NOMO-1 (cell line): ENCODE measurements around the gene VPS4A.

Experiments
- DNase-seq, 2 experiments: peaks; one replicate each; lab custom pipeline; 2025; ENCODE audit not compliant: unreplicated experiment in 2 of 2; lab: John Stamatoyannopoulos, UW

The VPS4A gene

DNA sequence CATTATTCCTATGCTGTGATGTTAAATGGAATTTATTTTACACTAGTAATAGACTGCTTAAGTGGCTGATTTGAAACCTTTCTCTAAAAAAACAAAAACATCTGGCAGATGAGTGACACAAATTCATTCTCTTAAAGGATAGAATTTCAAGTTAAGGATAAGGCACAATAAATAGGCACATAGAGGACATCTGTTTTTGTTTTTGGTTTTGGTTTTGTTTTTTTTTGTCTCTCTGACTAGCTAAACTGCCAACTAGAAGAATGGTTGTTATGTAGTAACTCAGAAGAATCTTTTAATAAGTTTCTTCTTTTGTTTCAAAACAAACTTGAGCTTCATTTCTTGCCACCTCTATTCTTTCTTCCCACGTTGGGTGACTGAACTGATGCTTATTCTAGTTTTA is 5.1 kb upstream of the VPS4A start:
- DNase-seq = no peak

DNA sequence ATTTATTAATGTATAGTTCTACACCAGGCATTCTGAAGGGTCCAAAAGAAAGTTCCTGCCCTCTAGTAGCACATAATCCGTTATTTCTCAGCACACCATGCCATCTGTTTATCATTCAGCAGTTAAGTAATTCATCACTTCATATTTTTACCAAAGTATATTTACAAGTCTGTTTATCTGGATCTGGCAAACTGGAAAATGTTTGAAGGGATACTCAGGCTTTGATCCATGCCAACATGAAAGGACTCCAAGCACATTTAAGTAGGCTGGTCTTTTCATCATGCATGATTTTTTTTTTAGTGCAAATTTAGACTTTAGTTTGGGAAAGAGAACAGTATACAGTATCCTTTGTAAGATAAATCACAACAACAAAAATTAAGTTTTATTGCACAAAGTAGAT is 4.1 kb upstream of the VPS4A start:
- no peak for DNase-seq

DNA sequence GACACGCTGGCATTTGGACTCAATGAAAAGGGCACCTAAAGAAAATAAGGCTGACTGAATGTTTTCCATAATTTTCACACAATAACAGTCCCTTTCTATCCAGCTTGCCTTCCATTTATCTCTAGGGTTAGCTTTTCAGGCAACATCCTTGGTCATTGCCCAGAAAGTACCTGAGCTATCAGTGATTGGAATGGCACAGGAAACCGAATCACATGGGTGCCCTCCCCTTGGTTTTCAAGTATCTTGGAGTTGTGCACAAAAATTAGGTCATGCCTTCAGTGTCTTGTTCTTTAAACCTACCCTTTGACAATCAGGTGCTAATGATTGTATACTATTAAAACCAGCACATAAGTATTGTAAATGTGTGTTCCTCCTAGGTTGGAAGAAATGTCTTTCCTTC is 3.3 kb upstream of the VPS4A start:
- DNase-seq = no peak

DNA sequence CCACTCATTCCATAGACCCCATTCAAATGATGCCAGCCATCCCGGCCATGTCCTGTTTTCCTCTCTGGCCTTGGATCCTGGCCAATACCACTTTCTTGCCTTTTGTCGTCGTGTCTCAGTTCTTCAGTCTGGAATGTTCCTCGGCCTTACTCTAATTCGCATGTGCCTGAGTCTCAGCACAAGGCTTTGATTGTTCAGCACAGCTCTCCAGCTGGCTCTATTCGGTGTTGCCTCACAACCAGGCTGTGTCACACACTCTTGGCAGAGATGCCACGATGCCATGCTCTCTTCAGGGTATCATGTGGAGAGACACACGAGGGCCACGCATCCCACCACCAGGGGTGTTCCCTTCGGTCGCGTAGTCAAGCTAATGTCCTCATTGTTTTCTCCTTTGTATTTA is 1.8 kb upstream of the VPS4A start:
- no peak for DNase-seq

DNA sequence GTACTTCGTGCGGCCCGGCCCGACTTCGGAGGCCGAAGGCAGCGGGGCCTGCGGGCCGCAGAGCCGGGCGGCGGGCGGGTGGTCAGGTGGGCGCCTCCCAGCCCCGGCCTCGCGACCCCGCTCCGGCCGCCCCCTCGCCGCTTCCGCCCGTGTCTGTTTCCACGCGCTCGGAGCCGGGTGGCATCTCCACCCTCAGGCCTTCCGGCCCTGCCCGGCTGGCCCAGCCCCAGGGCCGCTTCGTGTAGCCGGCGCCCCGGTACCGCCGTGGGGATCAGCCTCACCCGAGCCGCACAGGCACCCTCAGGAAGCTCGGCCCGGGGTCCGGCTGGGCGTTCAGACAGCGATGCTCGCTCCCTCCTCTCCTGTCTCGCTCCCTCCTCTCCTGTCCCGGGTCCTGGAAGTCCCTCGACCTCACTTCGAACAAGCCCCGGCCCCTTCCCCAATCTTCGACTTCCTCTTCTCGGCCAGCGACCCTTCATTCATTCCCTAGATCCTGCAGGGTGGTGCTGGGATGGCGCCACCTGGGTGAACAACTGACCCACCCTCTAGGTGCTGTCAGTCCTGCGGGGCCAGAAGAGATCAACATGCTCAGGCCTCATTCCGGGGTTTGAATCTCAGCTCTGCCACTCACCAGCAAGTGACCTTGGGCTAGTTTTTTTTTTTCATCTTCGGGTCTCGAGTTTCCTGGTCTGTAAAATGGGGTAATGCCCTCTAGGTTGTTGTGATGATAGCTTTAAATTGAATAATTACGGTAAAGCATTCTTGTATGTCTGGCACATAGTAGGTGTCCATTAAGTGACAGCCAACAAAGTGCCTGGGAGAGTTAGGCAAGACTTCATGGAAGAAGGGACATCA is 610 bp downstream of the VPS4A start:
- no peak for DNase-seq

DNA sequence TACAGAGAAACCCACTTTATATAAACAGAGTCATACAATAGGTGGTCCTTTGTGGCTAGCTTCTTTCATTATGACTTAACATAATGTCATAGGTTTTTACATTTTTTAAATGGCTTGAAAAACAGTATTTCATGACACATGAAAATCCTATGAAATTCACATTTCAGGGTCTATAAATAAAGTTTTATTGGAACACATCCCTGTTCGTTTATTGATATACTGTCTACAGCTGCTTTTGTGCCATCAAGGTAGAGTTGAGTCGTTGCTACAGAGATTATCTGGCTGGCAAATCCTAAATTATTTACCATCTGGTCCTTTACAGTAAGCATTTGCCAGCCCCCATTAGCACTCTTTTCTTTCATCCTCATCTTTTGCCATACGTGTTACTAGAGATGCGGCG is 2.3 kb downstream of the VPS4A start:
- DNase-seq = no peak

DNA sequence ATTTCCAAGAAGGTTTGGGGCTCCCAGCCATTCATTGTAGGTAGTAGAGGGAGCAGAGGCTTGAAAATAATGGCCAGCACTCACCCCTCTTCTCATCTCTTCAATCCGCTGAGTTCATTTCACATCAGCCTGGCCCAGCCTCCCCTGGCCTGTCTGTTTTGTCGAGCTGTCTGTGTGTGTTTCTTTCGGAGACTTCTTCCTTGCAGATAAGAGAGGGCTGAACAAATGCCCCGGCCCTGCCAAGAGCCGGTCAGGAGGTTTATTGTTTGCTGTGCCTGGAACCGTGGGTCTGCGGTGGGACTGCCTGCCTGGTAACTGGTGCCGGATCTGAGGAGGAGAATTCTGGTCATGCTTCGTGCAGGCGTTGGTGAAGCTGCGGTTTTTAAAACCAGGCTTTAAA is 3.4 kb downstream of the VPS4A start:
- no peak for DNase-seq

DNA sequence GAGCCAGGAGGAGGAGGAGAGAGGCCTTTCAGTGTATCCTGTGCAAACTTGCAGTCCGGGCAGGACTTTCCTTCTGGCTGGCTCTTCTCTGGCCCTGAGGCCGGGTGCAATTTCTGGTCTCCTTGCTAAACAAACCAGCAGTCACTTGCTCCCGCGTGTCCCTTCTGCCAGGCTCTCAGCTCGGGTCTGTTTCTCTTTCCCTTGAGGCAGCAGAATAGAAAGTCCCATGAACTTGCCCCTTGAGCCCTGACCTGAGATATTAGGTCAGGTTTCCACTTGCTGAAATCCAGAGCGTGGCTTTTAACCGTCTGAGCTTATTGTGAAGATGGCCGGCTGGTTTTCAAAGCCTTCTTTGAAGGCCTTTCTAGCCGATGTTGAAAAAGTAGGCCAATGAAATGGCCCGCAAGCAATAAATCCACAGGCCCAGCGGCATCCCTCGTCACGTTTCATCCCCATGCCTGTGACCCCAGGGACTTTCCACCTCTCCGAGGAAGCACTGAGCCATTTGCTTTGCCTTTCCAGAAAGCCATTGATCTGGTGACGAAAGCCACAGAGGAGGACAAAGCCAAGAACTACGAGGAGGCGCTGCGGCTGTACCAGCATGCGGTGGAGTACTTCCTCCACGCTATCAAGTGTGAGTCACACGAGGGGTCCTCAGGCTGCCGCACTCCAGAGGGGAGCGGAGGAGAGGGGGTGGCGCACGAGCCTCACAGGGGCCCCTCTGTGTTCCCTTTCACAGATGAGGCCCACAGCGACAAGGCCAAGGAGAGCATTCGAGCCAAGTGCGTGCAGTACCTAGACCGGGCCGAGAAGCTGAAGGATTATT is 4.5 kb downstream of the VPS4A start:
- no peak for DNase-seq

DNA sequence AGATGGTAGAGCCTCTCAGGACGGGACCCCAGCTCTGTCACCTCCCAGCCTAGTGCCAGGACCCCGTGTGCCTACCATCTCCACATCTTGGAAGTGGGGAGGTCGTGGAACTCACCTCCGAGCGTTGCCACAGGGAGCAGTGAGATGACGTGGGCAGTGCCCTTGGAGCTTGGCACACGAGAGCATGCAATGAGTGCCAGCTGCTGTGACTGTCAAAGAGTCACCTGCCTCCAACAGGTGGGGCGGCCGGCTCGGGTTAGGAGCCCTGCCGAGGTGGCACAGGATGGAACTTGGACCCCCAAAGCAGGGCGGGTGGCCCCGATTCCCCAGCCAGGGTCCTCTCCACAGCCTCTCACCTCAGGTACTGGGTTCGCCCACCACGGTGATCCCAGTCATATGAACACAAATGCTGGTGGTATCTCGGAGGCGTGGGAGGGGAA is 5.5 kb downstream of the VPS4A start:
- no peak for DNase-seq

DNA sequence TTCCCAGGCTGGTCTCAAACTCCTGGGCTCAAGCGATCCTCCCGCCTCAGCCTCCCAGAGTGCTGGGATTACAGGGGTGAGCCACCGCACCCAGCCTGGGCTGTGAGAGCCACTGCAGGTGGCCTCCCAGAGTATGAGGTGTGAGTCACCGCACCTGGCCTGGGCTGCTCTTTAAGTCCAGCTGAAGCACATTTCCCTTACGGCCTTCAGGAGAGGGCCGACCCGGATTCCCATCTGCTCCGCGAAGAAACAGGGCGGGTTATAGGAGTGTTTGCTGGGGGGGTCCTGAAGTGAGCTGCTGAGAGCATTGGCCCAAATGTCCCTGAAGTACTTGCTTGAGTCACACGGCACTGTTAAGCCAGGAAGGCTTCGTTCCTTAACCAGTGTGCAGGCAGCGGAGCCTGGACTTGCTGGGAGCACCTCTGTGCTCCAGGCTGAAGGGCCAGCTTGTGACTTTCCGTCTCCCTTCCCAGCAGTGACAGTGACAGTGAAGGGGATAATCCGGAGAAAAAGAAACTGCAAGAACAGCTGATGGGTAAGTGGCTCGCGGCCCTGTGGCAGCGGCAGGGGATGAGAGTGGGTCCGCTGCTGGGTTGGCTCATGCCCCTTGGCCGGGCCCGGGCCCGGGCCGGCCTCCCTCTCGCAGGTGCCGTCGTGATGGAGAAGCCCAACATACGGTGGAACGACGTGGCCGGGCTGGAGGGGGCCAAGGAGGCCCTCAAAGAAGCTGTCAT is 7.2 kb downstream of the VPS4A start:
- DNase-seq = no peak

DNA sequence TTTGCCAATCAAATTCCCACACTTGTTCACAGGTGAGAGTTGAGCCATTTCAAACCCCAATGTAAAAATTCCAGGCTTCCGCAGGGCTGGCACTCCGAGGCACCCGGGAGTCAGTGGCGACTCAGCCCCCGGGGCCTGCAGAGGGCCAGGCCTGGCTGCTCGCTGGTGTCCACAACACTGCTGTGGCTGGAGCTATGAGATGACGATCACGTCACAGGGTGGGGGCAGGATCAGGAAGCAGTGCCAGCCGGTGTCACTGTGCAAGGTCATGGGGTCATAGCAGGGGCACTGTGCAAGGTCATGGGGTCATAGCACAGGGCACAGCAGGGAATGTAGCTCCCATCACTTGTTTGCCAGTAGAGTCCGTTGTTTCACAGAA is 7.8 kb downstream of the VPS4A start:
- no peak for DNase-seq

DNA sequence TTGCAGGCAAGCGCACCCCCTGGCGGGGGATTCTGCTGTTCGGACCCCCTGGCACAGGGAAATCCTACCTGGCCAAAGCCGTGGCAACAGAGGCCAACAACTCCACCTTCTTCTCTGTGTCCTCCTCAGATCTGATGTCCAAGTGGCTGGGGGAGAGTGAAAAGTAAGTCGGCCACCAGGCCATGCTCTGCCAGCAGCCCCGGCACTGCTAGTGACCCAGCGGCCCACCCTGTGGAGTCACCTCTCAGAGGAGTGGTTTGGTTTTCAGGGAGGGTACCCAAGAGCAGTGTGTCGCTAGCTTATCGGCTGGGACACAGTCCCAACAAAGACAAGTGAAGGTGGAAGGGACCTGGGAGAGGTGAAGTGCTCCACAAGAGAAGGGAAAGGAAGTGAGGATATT is 8.2 kb downstream of the VPS4A start:
- no peak for DNase-seq

DNA sequence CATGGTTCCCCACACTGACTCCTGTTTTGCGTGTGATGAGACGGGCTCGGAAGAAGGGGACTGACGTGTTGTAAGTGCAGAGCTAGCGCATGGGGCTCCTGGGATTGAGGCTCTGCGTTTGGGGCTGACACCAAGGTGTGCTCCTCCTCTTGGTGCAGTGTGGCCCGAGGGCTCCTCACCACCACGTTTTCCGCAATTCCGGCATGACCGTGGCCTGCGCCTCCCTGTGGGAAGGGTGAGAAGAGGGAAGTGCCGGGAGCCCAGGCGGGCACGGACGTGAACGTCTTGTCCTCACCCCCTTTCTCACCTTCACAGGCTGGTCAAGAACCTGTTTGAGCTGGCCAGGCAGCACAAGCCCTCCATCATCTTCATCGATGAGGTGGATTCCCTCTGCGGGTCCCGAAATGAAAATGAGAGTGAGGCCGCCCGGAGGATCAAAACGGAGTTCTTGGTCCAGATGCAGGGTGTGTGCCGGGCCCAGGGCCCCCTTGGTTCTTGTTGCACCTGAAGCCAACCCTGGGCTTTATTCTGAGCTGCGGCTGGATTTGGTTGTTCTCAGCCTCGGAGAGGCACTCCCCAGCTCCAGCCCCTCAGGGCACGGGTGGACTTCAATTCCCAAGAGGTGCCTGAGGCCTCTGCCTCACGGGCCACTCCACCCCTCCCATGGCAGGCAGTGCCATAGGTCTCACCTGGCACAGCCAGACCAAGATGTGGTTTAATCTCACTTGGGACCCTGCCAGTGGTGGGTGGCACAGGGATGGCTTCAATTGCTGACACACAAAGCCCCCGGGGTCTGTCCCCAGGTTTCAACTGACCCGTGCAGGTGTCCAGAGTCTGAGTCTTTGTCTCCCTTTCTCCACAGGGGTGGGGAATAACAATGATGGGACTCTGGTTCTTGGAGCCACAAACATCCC is 8.9 kb downstream of the VPS4A start:
- DNase-seq = no peak

DNA sequence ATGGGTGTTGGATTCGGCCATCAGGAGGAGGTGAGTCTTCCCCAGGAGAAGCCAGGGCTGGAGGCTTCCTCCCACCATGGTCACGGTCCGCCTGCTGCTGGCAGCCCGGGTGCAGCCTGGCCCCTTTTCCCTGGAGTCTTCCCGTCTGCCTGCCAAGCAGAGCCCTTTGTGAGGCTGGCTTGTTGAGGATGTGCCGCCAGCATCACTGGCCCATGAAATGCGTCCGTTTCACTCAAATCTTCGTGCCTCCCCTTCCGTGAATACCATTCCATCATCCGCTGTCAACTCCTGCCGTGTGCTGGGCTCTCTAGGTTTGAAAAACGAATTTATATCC is 9.6 kb downstream of the VPS4A start:
- no peak for DNase-seq

DNA sequence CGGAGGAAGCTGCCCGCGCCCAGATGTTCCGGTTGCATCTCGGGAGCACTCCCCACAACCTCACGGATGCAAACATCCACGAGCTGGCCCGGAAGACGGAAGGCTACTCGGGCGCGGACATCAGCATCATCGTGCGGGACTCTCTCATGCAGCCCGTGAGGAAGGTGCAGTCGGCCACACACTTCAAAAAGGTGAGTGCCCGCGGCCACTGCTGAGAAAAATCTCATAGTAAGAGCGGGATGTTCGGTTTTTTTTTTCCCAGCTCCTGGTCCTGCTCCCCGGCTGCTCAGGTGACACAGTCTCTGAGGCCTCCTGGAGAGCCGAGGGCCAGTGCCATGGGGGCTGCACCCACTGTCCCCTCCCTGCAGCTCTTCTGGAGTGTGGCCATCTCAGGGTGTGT is 9.9 kb downstream of the VPS4A start:
- DNase-seq = no peak

DNA sequence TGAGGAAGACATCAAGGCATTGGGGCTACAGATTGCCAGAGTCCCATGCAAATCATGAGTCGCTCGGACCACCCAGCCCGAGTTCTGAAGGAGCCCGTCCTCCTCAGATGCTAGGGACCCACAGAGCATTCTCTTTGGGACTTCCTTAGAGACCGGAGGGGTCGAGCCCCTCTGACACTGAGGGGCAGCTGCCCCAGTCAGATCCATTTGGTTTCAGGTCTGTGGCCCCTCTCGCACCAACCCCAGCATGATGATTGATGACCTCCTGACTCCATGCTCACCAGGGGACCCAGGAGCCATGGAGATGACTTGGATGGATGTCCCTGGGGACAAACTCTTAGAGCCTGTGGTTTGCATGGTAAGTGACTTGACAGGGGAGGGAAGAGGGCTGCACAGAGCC is 11.2 kb downstream of the VPS4A start:
- no peak for DNase-seq

DNA sequence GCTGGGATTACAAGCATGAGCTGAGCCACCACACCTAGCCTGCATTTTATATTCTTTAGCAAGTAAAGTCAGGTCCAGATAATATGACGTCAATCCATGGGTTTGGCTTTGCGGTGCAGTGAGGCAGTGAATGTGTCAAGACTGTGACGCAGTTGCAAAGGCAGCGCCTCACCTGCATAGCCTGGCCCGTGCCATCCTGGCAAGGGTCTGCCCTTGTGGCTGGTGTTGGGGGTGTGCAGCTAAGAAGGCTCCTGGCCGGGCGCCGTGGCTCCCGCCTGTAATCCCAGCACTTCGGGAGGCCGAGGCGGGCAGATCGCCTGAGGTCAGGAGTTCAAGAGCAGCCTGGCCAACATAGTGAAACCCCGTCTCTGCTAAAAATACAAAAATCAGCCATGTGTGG is 12.3 kb downstream of the VPS4A start:
- no peak for DNase-seq

DNA sequence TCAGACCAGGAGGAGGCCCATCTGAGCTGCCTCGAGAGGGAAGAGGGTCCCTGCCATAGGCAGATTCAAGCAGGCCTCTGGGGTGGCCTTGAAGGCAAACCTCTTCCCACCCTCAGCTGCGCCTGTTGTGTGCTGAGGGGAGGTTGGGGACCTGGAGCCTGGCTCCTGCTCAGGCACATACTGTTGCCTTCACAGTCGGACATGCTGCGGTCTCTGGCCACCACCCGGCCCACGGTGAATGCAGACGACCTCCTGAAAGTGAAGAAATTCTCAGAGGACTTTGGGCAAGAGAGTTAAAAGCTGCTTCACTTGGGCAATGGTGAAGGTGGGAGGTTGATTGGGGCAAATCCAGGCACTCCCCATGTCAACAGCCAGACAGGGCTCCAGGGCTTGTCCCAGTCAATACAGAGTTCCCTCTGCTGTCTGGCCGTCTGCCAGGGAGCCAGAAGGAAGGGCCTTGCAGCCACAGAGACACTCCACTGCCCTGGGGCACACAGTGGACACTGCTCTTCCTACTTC is 12.9 kb downstream of the VPS4A start:
- DNase-seq = no peak

DNA sequence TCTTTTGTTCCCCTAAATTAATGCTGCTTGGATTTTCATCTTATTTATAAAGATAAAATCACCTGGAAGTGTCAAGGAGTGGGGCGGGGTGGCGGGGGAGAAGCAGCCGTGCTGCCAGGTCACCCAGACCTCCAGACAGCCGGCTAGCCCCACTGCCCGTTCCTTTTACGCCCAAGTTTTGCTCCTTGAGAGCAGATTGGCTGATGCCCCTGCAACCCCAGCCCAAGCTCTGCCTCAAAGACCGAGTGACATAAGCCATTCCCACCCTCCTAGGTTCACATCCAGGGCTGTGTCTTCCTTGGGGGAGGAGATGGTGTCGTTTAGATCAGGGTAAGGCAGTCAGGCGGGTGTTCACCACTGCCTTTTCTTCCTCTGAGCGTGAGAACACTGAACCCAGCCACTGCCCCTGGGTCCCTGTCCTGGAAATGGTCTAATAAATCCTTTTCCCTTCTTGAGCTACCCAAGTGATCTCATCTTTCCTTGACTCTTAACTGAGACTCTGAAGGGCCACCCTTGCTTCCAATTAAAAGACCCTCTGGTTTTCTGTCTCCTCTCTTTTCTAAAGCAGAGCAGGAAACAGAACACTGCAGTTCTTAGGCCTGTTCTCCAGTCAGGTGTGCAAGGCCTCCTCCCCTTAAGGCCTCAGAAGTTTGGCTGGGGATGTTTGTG is 13.6 kb downstream of the VPS4A start:
- no peak for DNase-seq

DNA sequence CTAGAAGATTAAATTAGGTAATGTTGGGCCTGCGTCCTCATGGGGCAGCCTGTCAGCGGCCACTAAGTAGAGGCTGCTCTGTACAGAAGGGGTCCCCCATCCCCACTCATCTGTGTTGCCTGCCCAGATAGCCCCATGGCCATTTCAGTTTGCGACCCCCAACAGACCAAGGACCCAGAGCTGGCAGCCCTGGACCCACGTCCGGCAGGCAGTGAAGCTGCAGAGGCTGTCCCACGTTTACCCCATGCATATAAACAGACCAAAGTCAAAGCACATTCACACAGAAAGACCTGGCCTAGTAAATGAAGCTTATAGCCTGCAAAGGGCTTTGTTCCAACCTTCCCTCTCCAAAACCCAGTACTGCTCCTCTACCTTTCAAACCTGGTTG is 14.6 kb downstream of the VPS4A start:
- no peak for DNase-seq
